Effector CD4-positive, alpha-beta T cell (primary cell): ENCODE measurements around the gene WSB2.
"Not testable (repeated sequence)": the region's sequence is repeated elsewhere in the genome, so short reads cannot be mapped to it uniquely, and the experiment has no call there.

Experiments
- DNase-seq: peaks from one replicate; pipeline ENCODE4 v3.0.0-alpha.2; 2020
- total RNA-seq: gene quantifications from one replicate; lab custom pipeline; 2026; lab: John Stamatoyannopoulos, UW

Gene WSB2
- total RNA-seq = 18.6 reads per million, percentile 45 among the genes with 10 or more reads in this experiment

DNA sequence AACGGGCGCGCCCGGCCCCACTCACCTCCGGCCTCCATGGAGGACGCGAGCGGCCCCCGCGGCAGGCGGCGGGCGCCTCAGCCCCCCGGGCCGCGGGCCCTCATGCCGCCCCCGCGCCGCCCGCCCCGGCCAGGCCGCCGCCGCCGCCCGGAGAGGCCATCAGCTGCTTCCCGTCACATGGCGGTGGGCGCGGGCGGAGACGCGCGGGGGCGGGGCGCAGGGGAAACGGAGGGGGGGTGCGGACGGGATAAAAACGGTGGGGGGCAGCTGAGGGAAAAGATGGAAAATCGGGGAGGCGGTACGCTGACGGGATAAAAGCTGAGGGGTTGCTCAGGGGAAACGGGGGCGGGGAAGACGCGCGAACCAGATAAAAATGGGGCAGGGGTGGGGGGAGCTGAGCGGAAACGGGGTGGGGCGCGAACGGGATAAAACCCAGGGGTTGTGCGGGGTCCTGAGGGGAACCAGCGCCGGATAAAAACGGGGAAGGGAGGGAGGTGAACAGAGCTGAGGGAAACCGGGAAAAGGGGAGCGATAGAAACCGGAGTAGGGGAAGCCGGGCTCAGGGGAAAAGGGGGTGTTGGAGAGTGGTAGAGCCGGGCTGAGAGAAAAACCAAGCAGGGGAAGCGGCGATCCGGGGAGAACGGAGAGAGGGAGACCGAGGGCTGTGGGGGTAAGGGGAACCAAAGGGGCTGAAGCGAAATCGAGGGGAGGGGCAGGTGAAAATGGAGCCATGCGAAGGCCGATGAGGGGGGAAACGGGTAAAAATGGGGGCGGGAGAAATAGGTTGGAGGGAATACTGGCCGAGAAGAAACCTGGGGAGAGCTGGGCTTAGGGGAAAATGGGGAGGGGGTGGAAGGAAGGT lies at the start of gene WSB2:
Gene WSB2, minus strand, starts transcription at position 169 of the 862 bp plus-strand sequence. Its CDS starts 131 bp downstream, at position 38.
- DNase-seq = peak; percentile 45

DNA sequence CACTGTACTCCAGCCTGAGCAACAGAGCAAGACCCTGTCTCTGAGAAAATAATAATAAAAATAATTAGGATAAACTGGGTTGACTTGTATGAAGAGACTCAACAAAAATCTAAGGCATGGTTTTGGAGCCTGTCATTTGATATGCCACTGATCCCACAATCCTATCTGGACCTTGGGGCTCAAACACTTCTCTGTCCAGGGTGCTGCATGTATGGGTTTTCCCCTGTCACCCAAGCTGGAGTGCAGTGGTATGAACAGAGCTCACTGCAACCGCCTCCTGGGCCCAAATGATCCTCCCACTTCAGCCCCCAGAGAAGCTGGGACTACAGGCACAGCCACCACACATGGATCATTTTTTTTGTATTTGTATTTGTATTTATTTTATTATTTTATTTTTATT lies 48.1 kb upstream of the WSB2 start:
- DNase-seq = no peak

DNA sequence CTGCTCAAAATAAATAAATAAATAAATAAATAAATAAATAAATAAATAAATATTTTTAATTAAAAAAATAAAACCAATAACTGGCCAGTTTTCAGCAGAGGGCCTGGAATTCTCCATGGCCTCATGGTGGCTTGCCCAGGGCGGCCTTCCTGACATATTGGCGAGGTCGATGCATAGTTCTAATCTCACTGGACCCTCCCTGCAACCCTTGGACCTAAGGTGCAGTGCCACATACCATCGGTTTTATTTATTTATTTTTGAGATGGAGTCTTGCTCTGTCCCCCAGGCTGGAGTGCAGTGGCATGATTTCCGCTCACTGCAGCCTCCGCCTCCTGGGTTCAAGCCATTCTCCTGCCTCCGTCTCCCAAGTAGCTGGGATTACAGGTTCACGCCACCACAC lies 46.7 kb upstream of the WSB2 start:
- no peak for DNase-seq

DNA sequence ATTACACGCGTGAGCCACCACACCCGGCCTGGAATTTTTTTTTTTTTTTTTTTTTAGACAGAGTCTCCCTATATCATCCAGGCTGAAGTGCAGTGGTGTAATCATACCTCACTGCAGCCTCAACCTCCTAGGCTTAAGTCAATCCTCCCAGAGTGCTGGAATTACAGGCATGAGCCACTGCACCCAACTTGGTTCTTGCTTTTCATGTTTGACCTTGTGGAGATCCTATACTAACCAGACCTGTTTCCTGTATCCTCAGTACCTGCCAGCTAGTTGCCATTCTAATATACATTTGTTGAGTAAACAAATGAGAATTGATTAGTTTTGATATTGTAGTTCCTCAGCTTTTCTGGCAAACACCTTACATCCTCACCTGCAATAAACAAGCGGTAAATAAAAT lies 46.0 kb upstream of the WSB2 start:
- DNase-seq = no peak

DNA sequence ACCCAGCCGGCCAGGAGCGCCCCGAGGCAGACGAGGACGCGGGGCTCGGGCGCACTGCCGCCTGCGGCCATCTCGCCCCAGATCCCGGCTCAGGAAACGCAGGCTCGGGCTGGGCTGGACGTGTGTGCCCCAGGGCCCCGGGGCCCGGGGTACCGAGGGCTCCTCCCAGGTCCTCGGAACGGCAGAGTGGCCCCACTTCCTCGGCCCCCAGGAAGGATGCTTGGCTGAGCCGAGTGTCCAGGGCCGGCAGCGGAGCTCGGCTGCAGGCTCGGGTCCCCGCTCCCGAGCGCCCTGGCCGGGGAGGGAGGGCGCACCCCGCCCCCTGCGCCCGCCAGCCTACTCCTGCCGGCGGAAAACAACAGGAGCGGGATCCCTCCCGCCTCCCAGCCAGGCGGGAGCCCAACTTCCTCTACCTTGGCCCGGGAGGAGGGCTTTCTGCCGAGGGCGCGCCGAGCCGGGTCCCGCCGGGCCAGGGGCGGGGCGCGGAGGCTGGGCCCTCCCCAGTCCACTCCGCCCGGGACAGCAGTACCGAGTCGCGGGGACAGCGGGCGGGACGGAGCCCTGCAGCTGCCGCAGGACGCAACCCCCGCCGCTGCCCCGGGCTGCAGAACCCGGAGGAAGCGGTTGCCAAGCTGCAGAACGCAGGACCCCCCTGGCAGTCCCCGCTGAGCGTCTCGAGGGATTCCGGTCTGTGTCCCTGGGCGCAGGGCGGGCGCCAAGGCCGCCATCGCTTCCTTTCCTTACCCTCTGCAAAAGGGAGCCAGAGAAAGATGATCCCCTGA lies 42.8 kb upstream of the WSB2 start, which contains the start of gene VSIG10:
Gene VSIG10, minus strand, starts transcription at position 411 of the 782 bp plus-strand sequence. Its CDS starts 340 bp downstream, at position 71.
- DNase-seq = no peak

DNA sequence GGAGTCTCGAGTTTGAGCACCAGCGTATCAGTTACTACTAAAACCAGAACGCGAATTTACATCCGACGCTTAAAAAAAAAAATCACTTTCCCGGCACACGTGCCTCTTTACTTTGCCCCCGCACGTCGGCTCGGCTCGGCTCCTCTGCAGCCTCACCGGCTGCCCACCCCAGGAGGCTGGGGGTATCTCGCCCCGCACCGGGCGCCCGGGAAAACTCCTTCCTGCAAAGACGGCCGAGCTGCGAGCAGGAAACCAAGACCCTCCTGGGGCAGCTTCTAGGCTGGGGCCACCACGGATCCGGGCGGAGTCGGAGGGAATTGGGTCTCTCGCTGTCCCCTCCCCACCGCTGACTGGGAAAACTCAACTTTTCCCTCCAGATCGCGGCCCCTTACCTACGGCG lies 42.2 kb upstream of the WSB2 start:
- DNase-seq = no peak

DNA sequence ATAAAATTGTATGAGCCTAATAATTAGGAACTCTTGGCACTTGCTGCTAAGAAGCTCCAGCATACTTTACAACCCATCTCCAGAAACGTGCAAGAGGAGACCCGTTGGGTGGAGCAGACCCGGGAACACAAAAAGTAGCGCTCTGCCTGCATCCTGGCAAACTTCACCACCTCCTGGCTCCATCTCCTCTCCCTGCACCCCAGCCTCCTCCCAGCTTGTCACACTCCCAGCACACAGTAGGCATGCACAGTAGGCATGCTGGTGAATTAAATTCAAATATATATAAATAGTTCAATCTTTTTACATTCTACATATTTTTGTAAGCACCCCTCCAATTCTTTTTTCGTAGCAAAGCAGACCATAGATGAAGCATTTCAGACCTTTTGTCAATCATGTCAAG lies 41.6 kb upstream of the WSB2 start:
- no peak for DNase-seq

DNA sequence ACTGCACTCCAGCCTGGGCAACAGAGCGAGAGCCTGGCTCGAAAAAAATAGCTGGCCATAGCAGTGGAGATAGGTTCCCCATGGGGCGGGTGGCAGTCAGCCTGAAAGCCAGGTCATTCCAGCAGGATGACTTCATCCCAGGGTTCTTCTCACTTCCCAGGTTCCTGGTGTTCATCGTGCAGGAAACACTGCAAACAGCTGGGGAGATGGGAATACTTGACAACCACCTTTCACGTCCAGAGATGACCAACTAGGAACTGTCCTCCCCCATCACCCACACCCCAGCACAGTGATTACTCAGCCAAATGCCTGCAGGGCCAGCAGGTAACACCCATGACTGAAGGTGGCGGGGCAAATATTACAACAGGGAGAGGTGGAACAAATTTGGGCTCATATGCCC lies 41.1 kb upstream of the WSB2 start:
- DNase-seq = no peak

DNA sequence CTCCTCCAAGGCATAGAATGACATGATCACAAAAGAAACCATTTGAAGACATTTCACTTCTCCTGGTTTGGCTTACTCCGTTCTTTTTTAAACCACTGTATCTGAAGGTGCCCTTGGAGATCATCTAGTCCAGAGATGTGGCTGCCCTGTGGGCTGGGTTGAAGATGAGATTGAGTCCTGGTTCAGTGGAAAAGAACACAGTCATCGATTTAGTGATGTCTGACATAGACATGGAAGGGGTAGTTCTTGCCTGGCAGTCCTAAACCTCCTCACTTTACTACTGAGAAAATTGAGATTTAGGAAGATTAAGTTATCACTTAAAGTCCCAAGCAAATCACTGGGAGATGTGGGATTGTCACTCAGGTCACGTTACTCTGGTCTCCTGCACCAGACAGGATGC lies 40.1 kb upstream of the WSB2 start:
- DNase-seq = no peak

DNA sequence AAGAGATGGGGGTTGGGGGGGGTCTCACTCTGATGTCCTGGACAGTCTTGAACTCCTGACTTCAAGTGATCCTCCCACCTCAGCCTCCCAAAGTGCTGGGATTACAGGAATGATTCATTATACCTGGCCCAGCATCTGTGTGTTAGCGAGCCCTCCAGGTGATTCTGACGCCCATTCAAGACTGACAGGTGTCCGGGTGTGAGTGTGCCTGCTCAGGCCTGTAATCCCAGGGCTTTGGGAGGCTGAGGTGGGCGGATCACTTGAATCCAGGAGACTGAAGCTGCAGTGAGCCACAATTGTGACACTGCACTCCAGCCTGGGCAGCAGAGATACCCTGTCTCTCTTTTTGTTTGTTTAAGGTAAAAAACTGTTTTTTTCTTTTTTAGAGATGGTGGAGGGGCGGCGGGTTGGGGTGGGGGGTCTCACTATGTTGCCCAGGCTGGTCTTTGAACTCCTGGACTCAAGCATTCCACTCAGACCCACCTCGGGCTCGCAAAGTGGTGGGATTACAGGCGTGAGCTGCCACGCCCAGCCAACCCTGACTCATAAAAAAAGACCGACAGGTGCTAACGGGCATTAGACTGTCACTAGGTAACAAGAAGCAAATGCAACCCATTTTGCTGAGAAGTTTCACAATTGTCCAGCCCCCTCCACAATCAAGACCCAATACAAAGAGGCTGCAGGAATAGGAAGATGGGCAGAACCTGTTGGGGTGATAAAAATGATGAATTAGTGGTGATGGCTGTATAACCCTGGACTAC lies 38.1 kb upstream of the WSB2 start:
- DNase-seq = no peak

DNA sequence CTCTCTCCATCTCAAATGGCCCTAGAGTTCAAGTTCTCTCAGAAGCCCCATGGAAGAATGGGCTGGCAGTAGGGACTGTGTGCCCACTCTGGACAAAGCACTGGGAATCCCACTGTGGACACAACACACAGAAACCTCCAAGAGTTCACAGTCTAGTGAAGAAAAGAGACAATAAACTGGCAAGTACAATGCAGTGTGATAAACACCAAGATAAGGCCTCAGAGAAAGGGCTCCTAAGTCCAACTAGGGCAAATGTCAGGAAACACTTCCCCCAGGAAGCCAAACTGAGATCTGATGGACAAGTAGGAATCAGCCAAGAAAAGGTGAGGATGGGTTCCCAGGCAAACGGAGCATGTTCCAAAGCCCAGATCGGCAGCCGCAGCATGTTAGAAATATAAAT lies 37.4 kb upstream of the WSB2 start:
- DNase-seq = no peak

DNA sequence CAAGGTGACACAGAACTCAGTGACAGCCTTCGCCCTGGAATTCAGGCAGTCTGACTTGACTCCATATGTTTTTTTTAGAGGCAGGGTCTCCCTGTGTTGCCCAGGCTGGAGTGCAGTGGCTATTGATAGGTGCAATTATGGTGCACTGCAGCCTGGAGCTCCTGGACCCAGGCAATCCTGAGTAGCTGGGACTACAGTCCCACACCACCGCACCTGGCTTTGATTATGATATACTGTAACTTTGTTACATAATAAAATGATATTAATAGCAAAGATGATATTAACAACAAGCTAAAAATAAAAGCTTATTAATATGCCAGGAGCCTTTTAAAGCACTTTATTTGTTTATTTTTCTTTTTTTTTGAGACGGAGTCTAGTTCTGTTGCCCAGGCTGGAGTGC lies 33.1 kb upstream of the WSB2 start:
- DNase-seq = no peak

DNA sequence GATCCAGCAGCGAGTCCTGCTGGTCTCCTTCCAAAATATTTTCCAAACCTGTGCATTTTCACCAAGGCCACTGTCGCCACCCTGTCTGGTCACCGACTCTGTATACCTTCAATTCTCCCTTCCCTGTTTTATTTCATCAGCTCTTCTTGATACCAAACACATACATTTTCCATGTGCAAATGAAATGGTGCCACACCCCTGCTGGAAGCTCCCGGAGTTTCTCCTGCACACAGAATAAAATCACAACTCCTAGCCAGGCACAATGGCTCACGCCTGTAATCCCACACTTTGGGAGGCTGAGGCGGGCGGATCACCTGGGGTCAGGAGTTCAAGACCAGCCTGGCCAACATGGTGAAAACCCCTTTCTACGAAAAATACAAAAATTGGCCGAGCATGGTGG lies 28.8 kb upstream of the WSB2 start:
- no peak for DNase-seq

DNA sequence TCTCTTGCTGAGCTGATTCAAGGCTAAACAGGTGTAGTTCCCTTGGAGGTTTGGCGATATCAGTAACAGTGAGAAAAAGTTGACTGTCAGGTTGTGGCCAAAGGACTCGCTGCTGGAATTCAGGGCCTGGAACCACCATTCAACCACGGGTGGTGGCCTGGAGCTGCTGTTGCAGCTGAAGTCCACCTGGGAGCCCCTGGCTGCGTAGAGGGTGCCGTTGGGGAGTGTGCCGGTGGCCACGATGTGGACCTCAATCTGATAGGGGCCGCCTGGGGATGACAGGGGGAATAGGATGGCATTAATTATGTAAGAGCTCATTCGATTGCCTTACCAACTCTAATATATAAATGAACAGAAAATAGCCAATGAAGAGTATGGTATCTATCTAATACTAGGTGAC lies 21.2 kb upstream of the WSB2 start:
- no peak for DNase-seq

DNA sequence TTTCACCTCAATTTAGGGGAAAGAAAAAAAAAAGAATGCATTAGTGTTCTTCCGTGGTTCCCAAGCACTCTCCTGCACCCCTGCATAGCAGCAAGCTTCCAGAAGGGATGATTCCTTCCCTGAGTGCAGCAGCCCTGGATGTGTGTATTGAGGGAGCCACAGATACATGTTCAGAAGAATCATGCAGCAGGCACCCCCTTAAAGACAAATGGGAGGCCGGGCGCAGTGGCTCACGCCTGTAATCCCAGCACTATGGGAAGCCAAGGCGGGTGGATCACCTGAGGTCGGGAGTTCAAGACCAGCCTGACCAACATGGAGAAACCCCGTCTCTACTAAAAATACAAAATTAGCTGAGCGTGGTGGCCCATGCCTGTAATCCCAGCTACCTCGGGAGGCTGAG lies 20.5 kb upstream of the WSB2 start:
- not testable (repeated sequence) for DNase-seq

DNA sequence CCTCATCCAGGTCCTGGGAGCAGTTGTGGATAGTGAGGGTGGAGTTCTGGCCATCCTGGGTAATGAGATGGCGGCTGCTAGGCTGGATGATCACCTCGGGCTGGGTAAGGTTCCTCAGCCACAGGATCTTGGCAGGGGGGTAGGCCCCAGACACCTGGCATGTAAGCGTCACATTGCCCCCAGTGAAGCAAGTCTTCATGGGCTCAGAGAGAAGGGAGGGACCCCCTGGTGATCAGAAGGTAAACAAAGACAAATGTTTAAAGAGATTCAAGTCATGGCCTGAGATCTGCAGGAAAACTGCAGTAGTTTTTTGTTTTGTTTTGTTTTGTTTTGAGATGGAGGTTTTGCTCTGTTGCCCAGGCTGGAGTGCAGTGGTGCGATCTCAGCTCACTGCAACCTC lies 12.8 kb upstream of the WSB2 start:
- no peak for DNase-seq

DNA sequence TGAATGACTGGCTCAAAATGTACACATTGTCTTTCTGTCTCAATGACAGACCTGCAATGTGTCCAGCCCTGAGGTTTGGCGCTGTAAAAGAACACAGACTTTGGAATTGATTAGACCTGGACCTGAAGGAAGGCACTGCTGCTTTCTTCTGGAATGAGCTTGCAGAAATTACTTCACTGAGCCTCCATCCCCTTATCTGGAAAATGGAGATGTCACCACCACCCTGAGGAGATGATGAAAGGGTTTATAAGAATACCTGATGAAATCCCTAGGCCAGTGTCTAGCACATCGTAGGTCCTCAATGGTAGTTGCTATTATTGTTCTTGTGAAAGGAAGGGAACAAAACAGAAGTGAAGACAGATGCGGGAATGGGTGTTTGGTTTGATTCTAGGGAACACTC lies 9.7 kb upstream of the WSB2 start:
- no peak for DNase-seq

DNA sequence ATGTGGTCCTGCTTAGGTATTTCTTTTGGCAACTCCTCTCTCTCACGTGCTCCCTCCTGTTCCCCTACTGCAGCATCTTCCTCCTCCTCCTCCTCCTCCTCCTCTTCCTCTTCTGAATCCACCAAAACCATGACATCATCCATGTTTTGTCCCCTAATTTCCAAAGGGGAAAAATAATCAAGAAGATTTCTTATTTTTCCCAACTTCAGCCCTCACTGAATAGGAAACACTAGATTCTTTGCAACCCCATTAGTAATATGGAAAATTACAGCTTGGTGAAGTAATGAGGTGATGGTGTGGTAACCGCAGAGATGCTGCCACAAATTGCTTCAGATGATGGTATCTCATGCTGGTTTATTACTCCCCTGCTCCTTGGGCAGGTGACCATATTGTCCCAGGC lies 7.5 kb upstream of the WSB2 start:
- DNase-seq = no peak

DNA sequence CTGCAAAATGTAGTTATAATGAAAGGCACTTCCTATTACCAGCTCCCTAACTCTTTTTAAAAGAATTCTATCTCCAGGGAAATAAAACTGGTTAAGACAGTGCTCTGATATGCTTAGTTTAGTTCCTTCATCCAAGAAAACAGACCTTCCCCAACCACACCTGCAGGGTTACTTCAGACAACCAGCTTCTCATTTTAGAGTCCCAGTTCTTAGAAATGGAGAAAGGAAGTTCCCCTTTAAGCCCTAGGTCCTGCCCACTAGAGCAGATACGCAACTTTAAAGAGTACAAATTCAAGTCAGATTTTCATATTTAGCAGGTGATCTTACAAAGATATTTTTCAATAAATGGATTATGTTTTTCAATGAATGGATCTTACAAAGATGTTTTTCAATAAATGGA lies 4.4 kb upstream of the WSB2 start:
- no peak for DNase-seq

DNA sequence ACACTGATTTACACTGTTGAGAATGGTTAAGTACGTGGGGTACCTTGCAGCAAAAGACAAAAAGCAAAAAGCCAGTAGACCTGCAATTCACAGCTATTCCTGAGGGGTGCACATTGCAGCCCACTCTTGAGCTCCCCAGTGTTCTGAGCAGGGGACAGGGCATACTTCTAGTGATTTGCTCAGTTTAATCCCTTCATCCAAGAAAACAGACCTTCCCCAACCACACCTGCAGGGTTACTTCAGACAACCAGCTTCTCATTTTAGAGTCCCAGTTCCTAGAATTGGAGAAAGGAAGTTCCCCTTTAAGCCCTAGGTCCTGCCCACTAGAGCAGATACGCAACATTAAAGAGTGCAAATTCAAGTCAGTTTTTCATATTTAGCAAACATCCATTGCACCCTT lies 3.6 kb upstream of the WSB2 start:
- DNase-seq = no peak

DNA sequence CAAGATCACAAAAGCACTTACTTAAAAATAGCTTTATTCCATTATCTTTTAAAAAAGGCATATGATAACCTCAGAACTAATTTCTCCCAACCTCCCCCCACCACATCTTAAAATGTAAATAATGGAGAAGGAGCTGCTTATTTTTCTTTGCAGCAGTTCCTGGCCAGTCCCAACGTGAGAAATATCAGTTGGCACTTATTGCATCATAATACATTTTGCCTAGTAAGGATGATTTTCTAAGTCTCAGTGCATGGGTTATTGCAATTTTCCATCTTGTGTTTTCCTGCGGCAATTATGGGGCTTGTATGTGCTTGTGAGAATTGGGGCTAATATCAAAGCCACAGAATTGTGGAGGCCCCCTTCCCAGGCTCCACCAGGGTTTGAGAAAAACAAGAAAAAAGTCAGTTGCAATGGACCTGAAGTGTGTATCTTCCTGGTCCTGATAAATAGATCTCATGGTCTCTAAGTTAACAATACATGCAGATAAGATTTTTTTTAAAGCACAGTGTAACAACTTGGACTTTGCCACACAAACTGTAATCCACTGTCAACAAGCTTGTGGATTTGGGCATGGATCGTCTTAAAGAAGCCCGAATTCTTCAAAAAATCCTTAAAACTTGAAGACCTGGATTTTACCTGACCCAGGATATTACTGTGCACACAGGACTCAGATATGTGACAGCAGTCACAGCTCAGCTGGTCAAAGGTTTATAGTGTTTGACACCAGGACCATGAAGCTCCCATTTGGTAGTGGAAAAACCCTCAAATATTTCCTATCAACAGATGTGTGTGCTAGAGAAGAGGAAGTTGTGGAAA lies 2.8 kb upstream of the WSB2 start:
- no peak for DNase-seq
